Smooth muscle cell (in vitro differentiated cells): Measurements from ENCODE around the gene TNS2. TPM values are rescaled to one million over a fixed set of nuclear protein-coding genes. Genes with fewer than 3 reads are reported as not detected.

Experiments
- DNase-seq: peaks from one replicate; lab custom pipeline; 2025; ENCODE audit not compliant: unreplicated experiment; lab: John Stamatoyannopoulos, UW
- H2AFZ ChIP-seq: fragments of 200-600 bp; sonication (generic); 2 replicates; pipeline ENCODE4 v1.6.0; 2016; ENCODE audit warnings: antibody characterized with exemption, low read depth, mild to moderate bottlenecking
- H3F3A ChIP-seq: fragments of 200-600 bp; sonication (generic); 2 replicates; pipeline ENCODE4 v1.6.0; 2017; ENCODE audit warnings: antibody characterized with exemption, low read depth
- H3K27ac ChIP-seq: fragments of 200-600 bp; sonication (generic); 2 replicates; pipeline ENCODE4 v1.5.1; 2016; ENCODE audit warnings: low read depth, mild to moderate bottlenecking
- H3K27me3 ChIP-seq: fragments of 200-600 bp; sonication (generic); 2 replicates; pipeline ENCODE4 v1.6.1; 2016; ENCODE audit warnings: low read depth, mild to moderate bottlenecking
- H3K36me3 ChIP-seq: fragments of 200-600 bp; sonication (generic); 2 replicates; pipeline ENCODE4 v1.5.1; 2016; ENCODE audit warnings: low read depth
- H3K4me1 ChIP-seq: fragments of 200-600 bp; sonication (generic); 2 replicates; pipeline ENCODE4 v1.5.1; 2016; ENCODE audit warnings: low read depth
- H3K4me2 ChIP-seq: fragments of 200-600 bp; sonication (generic); 2 replicates; pipeline ENCODE4 v1.6.0; 2016; ENCODE audit warnings: mild to moderate bottlenecking
- H3K4me3 ChIP-seq: fragments of 200-600 bp; sonication (generic); 2 replicates; pipeline ENCODE4 v1.5.1; 2016; ENCODE audit warnings: mild to moderate bottlenecking
- H3K79me2 ChIP-seq: fragments of 200-600 bp; sonication (generic); 2 replicates; pipeline ENCODE4 v1.6.0; 2016; ENCODE audit warnings: low read depth, mild to moderate bottlenecking
- H3K9ac ChIP-seq: fragments of 200-600 bp; sonication (generic); 2 replicates; pipeline ENCODE4 v1.6.0; 2016; ENCODE audit warnings: low read depth
- H3K9me3 ChIP-seq: fragments of 200-600 bp; sonication (generic); replicated peaks from 2 replicates; pipeline ENCODE4 v1.5.1; 2016; ENCODE audit warnings: low read depth
- H4K20me1 ChIP-seq: fragments of 200-600 bp; sonication (generic); 2 replicates; pipeline ENCODE4 v1.6.0; 2016; ENCODE audit warnings: low read depth
- CTCF ChIP-seq: fragments of 200-600 bp; sonication (generic); IDR thresholded peaks from 2 replicates; pipeline ENCODE4 v1.5.1; 2017; ENCODE audit warnings: borderline replicate concordance, mild to moderate bottlenecking, antibody characterized with exemption; ENCODE audit not compliant: insufficient read depth, poor library complexity, severe bottlenecking
- microRNA-seq: library from miRNA; unstranded; fragments of <30 nt; microRNA quantifications from one replicate; pipeline ENCODE4, GENCODE V29; 2016; ENCODE audit warnings: borderline number of aligned reads
- polyA plus RNA-seq: library from polyadenylated mRNA; unstranded; fragments of >200 nt; fragmentation: Nextera tagmentation; extraction: Ambion mirVana; gene quantifications from 2 replicates; pipeline ENCODE4 v1.2.1, GENCODE V29; 2016
- small RNA-seq: library from RNA; depleted of rRNA; stranded (forward); fragments of <200 nt; gene quantifications from one replicate; pipeline ENCODE3, GENCODE V24; 2014
- total RNA-seq: library from RNA; depleted of rRNA; stranded (reverse); fragments of >200 nt; gene quantifications from 2 replicates; pipeline ENCODE4 v1.2.3, GENCODE V29; 2014

TNS2 gene
- total and polyA plus RNA-seq, 2 experiments from 2014 or later = 9.3 to 17.4 TPM

GRCh38 chr12:53113951-53114350 lies 64.1 kb downstream of the TNS2 start:
- Histone ChIP-seq H3F3A (no peaks in the 10 kb centered on the region), H3K27me3 (no peaks in the 10 kb centered on the region), H3K36me3 (no peaks in the 10 kb centered on the region), H3K27ac (no peak overlapping the region), H3K9ac (no peak overlapping the region), H3K4me1 (no peaks in the 10 kb centered on the region), H3K4me2 (no peak overlapping the region), H3K79me2 (no peaks in the 10 kb centered on the region), H2AFZ (no peak overlapping the region), H3K9me3 (no peaks in the 10 kb centered on the region), H4K20me1 (no peaks in the 10 kb centered on the region), H3K4me3 (no peak overlapping the region)
- no peak for DNase-seq
- TF ChIP-seq CTCF = no peak

Small RNAs within 50 kb of the gene (microRNA-seq; reads per million reads assigned to microRNA genes)
- 1.8 reads per million for gene MIR6757

Small RNAs within 50 kb of the gene (small RNA-seq; reads per million reads assigned to genes)
- gene MIR6757 = not detected

Other genes with a start within 250 kb of the TNS2 start
- 0.45 TPM in 1 of 2 replicates, not detected in the other for gene KRT4, start 235.9 kb upstream of the TNS2 start, total RNA-seq
- not detected in 2 replicates for gene KRT4, start 235.9 kb upstream of the TNS2 start, polyA plus RNA-seq
- 0.85 and 3.4 TPM in 2 replicates for gene KRT79, start 215.8 kb upstream of the TNS2 start, total RNA-seq
- 4.1 and 5.5 TPM in 2 replicates for gene KRT79, start 215.8 kb upstream of the TNS2 start, polyA plus RNA-seq
- 1.2 and 2.7 TPM in 2 replicates for gene KRT78, start 201.1 kb upstream of the TNS2 start, total RNA-seq
- gene KRT78, start 201.1 kb upstream of the TNS2 start, polyA plus RNA-seq = 1.6 TPM in 1 of 2 replicates, not detected in the other
- 694 and 929 TPM in 2 replicates for gene KRT8, start 145.0 kb upstream of the TNS2 start, total RNA-seq
- gene KRT8, start 145.0 kb upstream of the TNS2 start, polyA plus RNA-seq = 1,025 and 2,331 TPM in 2 replicates
- 477 and 663 TPM in 2 replicates for gene KRT18, start 100.9 kb upstream of the TNS2 start, total RNA-seq
- 894 and 2,163 TPM in 2 replicates for gene KRT18, start 100.9 kb upstream of the TNS2 start, polyA plus RNA-seq
- gene EIF4B, start 43.6 kb upstream of the TNS2 start, total RNA-seq = 241 and 299 TPM in 2 replicates
- gene EIF4B, start 43.6 kb upstream of the TNS2 start, polyA plus RNA-seq = 39.9 and 47.7 TPM in 2 replicates
- 20.2 and 23.0 TPM in 2 replicates for gene SPRYD3, start 29.3 kb downstream of the TNS2 start, total RNA-seq
- 43.5 and 57.1 TPM in 2 replicates for gene SPRYD3, start 29.3 kb downstream of the TNS2 start, polyA plus RNA-seq
- 22.6 and 22.7 TPM in 2 replicates for gene IGFBP6, start 47.6 kb downstream of the TNS2 start, total RNA-seq
- gene IGFBP6, start 47.6 kb downstream of the TNS2 start, polyA plus RNA-seq = 94.4 and 102 TPM in 2 replicates
- gene SOAT2, start 53.4 kb downstream of the TNS2 start, total RNA-seq = not detected in 2 replicates
- not detected in 2 replicates for gene SOAT2, start 53.4 kb downstream of the TNS2 start, polyA plus RNA-seq
- gene ZNF740, start 130.7 kb downstream of the TNS2 start, total RNA-seq = 5.2 and 7.6 TPM in 2 replicates
- 1.0 and 3.1 TPM in 2 replicates for gene ZNF740, start 130.7 kb downstream of the TNS2 start, polyA plus RNA-seq
- gene CSAD, start 130.9 kb downstream of the TNS2 start, total RNA-seq = 9.0 and 10.6 TPM in 2 replicates
- gene CSAD, start 130.9 kb downstream of the TNS2 start, polyA plus RNA-seq = 4.8 and 11.8 TPM in 2 replicates
- 5.8 TPM in 1 of 2 replicates, not detected in the other for gene ITGB7, start 157.2 kb downstream of the TNS2 start, total RNA-seq
- 1.5 TPM in 1 of 2 replicates, not detected in the other for gene ITGB7, start 157.2 kb downstream of the TNS2 start, polyA plus RNA-seq
- gene RARG, start 182.1 kb downstream of the TNS2 start, total RNA-seq = 19.9 and 21.8 TPM in 2 replicates
- 31.3 and 32.9 TPM in 2 replicates for gene RARG, start 182.1 kb downstream of the TNS2 start, polyA plus RNA-seq
- gene ESPL1, start 218.2 kb downstream of the TNS2 start, total RNA-seq = 3.1 and 4.7 TPM in 2 replicates
- 2.0 and 3.5 TPM in 2 replicates for gene ESPL1, start 218.2 kb downstream of the TNS2 start, polyA plus RNA-seq
- 416 and 464 TPM in 2 replicates for gene PFDN5, start 245.5 kb downstream of the TNS2 start, total RNA-seq
- 523 and 540 TPM in 2 replicates for gene PFDN5, start 245.5 kb downstream of the TNS2 start, polyA plus RNA-seq
- gene MYG1, start 249.6 kb downstream of the TNS2 start, total RNA-seq = 30.8 and 39.1 TPM in 2 replicates
- gene MYG1, start 249.6 kb downstream of the TNS2 start, polyA plus RNA-seq = 56.9 and 60.9 TPM in 2 replicates